Uterus (tissue), 4 donors: ENCODE measurements around the gene MTFMT. TPM values are rescaled to one million over a fixed set of nuclear protein-coding genes. Genes with fewer than 3 reads are reported as not detected.

ENCODE experiments used
- DNase-seq, 2 donors: peaks; one replicate each; pipeline ENCODE4 v3.0.0-alpha.2; 2019 to 2020
- H3K27ac ChIP-seq, 2 donors: fragments of 200-600 bp; sonication (generic); 1 replicate in 1 of 2; 2 replicates in 1 of 2; pipeline ENCODE4 v1.5.1; 2016 to 2018
- H3K27me3 ChIP-seq, 2 donors: fragments of 200-600 bp; sonication (generic); one replicate each; pipeline ENCODE4 v1.5.1; 2018 to 2019; ENCODE audit warnings: control low read depth in 1 of 2
- H3K36me3 ChIP-seq, 2 donors: fragments of 200-600 bp; sonication (generic); one replicate each; pipeline ENCODE4 v1.5.1; 2019; ENCODE audit warnings: control low read depth in 1 of 2
- H3K4me1 ChIP-seq, 2 donors: fragments of 200-600 bp; sonication (generic); one replicate each; pipeline ENCODE4 v1.5.1; 2018 to 2019; ENCODE audit warnings: control low read depth in 1 of 2
- H3K4me3 ChIP-seq, 2 donors: fragments of 200-600 bp; sonication (generic); 1 replicate in 1 of 2; 2 replicates in 1 of 2; pipeline ENCODE4 v1.5.1; 2018 to 2019; ENCODE audit warnings: mild to moderate bottlenecking in 1 of 2
- H3K9me3 ChIP-seq, 2 donors: fragments of 200-600 bp; sonication (generic); one replicate each; pipeline ENCODE4 v1.5.1; 2019; ENCODE audit warnings: control low read depth in 1 of 2
- POLR2A ChIP-seq, 2 donors: fragments of 450-650 bp; IDR thresholded peaks; one replicate each; pipeline ENCODE4 v1.6.1; 2016; ENCODE audit warnings: antibody characterized with exemption in 2 of 2, mild to moderate bottlenecking in 1 of 2, moderate library complexity in 1 of 2
- intact Hi-C: fragments of 100-400 bp; cut with DNase I; formaldehyde crosslinking; loops from one replicate; pipeline ENCODE4 v1.15.1; 2023; ENCODE audit warnings: low total_unique reads
- total RNA-seq, 4 donors: library from RNA; depleted of rRNA in 3 of 4; stranded (reverse); fragments of >200 nt in 3 of 4; gene quantifications; one replicate each; pipeline versions ENCODE4 v1.1.0 to v1.2.4, GENCODE V29; 2014 to 2023
- TF ChIP-seq, protein P1 (sequence below), 4 experiments: fragments of 200-600 bp in 2 of 4; fragments of 450-650 bp in 2 of 4; sonication (generic) in 2 of 4; IDR thresholded peaks; one replicate each; pipeline ENCODE4 v1.5.1; 2016 to 2019; ENCODE audit warnings: antibody characterized with exemption in 4 of 4, mild to moderate bottlenecking in 2 of 4, moderate library complexity in 1 of 4
- donor health status: DM: yes; HTN: yes; CAD: no.

Gene MTFMT
- total RNA-seq, 4 donors from 2014 or later: 11.5 to 30.1 (median 21.0) TPM

DNA sequence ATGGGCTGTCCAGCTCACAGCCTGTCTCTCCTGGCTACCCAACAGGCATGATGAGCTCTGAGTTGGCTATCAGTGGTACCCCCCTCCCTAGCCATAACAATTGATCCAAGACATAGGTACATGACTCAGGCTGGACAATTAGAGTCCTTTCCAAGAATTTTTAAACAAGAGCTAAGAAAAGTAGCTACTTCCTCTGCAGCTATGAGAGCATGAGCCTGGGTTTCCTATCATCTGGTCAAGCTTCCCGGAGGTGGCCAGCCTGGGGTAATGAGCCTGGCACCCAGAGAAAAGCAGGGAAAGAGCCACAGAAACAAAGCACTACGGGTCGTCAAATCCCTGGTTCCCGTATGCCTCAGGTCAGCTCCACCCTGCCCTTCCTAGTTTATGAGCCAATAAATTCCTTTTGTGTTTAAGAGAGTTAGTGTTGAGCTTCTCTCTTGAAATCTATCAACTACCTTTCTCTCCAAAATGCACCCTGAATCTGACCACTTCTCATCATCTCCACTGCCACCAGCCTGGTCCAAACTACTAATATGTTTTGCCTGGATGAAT is 13.4 kb upstream of the MTFMT start:
- no peak for DNase-seq
- Histone ChIP-seq H3K27me3 (no peaks in the 10 kb centered on the region), H3K27ac (peak overlapping the region in 1 of 2 donors; percentile 26), H3K36me3 (no peaks in the 10 kb centered on the region), H3K4me1 (no peaks in the 10 kb centered on the region), H3K9me3 (no peaks in the 10 kb centered on the region), H3K4me3 (no peak overlapping the region)
- TF ChIP-seq, protein P1, sequence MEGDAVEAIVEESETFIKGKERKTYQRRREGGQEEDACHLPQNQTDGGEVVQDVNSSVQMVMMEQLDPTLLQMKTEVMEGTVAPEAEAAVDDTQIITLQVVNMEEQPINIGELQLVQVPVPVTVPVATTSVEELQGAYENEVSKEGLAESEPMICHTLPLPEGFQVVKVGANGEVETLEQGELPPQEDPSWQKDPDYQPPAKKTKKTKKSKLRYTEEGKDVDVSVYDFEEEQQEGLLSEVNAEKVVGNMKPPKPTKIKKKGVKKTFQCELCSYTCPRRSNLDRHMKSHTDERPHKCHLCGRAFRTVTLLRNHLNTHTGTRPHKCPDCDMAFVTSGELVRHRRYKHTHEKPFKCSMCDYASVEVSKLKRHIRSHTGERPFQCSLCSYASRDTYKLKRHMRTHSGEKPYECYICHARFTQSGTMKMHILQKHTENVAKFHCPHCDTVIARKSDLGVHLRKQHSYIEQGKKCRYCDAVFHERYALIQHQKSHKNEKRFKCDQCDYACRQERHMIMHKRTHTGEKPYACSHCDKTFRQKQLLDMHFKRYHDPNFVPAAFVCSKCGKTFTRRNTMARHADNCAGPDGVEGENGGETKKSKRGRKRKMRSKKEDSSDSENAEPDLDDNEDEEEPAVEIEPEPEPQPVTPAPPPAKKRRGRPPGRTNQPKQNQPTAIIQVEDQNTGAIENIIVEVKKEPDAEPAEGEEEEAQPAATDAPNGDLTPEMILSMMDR (IDR thresholded peaks at IDR 0.05): no peak
- no peak for TF ChIP-seq POLR2A (IDR thresholded peaks at IDR 0.05)
- intact Hi-C loops: no loop called here

DNA sequence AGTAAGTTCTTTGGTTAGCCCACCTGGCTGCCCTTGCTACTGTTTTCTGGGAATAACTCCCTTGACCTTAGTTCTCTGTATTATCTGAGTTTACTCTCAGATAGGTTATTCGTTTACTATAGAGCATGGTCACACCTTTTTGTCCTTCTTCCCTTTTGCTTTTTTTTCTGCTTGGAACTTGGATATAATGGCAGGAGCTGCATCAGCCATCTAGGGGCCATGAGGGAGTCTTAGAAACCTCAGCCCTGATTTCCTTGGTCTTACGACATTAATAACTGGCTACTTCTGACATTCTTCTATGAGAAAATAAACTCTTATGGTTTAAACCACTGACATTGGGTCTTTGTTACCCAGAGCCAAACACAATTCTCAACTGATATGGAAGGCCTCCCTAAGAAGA is 12.3 kb upstream of the MTFMT start:
- H3K4me1 ChIP-seq: no peaks in the 10 kb centered on the region
- DNase-seq: no peak
- no peaks in the 10 kb centered on the region for H3K27me3 ChIP-seq
- H3K36me3 ChIP-seq: no peaks in the 10 kb centered on the region
- no peaks in the 10 kb centered on the region for H3K9me3 ChIP-seq
- no peak for TF ChIP-seq POLR2A (IDR thresholded peaks at IDR 0.05)
- TF ChIP-seq, protein P1 (IDR thresholded peaks at IDR 0.05): no peak
- no peak overlapping the region for H3K4me3 ChIP-seq
- intact Hi-C loops: no loop called here
- no peak overlapping the region for H3K27ac ChIP-seq

DNA sequence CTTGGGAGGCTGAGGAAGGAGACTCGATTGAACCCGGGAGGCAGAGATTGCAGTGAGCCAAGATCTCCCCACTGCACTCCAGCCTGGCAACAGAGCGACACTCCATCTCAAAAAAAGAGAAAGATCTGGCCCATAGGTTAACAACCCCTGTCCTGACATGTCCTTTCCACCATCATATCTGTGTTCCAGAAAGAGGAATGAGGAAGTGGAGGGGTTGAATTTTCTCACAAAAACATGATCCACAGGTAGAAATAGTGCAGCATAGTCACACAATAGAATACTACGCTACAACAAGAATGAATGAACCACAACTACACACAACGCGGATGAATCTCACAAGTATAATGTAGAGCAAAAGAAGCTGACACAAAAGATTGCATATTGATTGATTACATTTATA is 11.0 kb upstream of the MTFMT start:
- H3K27ac ChIP-seq: no peak overlapping the region
- H3K36me3 ChIP-seq: no peaks in the 10 kb centered on the region
- no peaks in the 10 kb centered on the region for H3K27me3 ChIP-seq
- H3K9me3 ChIP-seq: no peaks in the 10 kb centered on the region
- no peak for DNase-seq
- TF ChIP-seq, protein P1 (IDR thresholded peaks at IDR 0.05): no peak
- TF ChIP-seq POLR2A (IDR thresholded peaks at IDR 0.05): no peak
- intact Hi-C loops: no loop called here
- no peaks in the 10 kb centered on the region for H3K4me1 ChIP-seq
- H3K4me3 ChIP-seq: no peak overlapping the region

DNA sequence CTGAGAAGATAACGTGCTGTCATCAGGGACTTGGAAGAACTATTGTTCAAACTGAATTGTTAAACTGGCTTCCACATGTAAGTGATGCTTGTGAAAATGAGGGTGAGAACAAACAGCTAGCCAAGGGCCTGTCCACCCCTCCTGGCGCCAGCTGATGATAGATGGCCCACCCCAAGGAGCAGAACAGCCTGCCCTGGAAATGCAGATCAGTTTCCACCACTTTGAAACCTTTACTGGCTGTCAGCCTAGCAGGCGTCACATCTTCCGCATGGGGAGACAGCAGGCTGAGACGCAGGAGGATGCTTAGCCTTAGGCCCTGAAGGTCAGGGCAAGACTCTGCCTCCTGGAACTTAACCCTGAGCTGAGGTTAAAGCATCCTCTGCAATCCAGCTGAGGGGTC is 9.4 kb upstream of the MTFMT start:
- TF ChIP-seq, protein P1 (IDR thresholded peaks at IDR 0.05): no peak
- TF ChIP-seq POLR2A (IDR thresholded peaks at IDR 0.05): no peak
- no peaks in the 10 kb centered on the region for H3K4me1 ChIP-seq
- no peaks in the 10 kb centered on the region for H3K36me3 ChIP-seq
- H3K9me3 ChIP-seq: no peaks in the 10 kb centered on the region
- intact Hi-C loops: loop anchor here (10.0 kb wide), 1 partner anchor 46 kb away; no protein-coding TSS in a partner anchor
- DNase-seq: peak; percentile 49
- H3K27ac ChIP-seq: no peak overlapping the region
- no peak overlapping the region for H3K4me3 ChIP-seq
- no peaks in the 10 kb centered on the region for H3K27me3 ChIP-seq

DNA sequence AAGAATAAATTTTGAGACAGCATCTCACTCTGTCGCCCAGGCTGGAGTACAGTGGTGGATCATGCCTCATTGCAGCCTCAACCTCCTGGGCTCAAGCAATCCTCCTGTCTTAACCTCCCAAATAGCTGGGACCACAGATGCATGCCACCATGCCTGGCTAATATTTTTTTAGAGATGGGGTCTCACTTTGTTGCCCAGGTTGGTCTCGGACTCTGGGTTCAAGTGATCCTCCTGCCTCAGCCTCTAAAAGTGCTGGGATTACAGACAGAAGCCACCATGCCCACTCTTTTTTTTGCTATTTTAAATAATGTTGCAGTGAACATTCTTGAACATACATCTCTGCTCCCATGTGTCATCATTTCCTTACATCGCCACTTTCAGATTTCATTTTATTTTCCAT is 9.0 kb upstream of the MTFMT start:
- intact Hi-C loops: loop anchor here (10.0 kb wide), 1 partner anchor 46 kb away; no protein-coding TSS in a partner anchor
- Histone ChIP-seq H3K4me3 (no peak overlapping the region), H3K9me3 (no peaks in the 10 kb centered on the region), H3K27ac (no peak overlapping the region), H3K36me3 (no peaks in the 10 kb centered on the region), H3K27me3 (no peaks in the 10 kb centered on the region), H3K4me1 (no peaks in the 10 kb centered on the region)
- DNase-seq: no peak
- TF ChIP-seq POLR2A (IDR thresholded peaks at IDR 0.05): no peak
- TF ChIP-seq, protein P1 (IDR thresholded peaks at IDR 0.05): no peak
